Activated gamma-delta T cell treated with anti-CD3 and anti-CD28 coated beads, Interleukin-2, amount 50 U/mL, for 16 hours (primary cell): Measurements from ENCODE around the gene CLIP2.
"Not testable (repeated sequence)": the region's sequence is repeated elsewhere in the genome, so short reads cannot be mapped to it uniquely, and the experiment has no call there.

ENCODE experiments used
- DNase-seq: peaks from one replicate; pipeline ENCODE4 v3.0.0-alpha.2; 2020; ENCODE audit warnings: low read depth

The CLIP2 gene

DNA sequence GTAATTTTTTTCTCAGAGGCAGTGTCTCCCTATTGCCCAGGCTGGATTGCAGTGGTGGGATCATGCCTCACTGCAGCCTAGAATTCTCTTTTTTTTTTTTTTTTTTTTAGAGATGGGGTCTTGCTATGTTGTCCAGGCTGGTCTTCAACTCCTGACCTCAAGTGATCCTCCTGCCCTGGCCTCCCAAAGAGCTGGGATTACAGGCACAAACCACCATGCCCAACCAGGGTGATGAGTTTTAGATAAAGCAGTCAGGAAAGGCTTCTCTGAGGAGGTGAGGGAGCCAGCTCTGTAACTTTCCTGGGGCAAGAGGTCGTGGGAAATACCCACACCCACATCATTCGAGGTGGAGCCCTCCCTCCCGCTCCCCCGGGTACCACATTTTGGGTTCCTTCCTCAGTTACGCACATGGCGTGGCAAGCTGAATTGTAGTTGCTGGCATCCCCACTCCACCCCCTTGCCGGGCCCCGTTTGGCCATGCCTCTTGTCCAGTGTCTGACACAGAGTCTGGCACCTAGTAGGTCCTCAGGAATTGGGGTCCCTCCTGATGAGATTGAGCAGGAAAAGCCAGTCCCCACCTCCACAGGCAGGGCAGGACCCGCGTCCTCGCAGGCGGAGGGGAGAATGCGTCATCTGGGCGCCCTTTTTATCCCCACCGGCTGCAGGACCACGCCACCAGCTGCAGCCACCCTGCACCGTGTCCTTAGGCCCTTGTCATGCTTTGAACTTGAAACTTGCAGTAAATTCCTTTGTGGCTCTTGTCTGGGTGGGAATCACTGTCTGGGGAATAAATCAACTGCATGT, 43.4 kb downstream of the CLIP2 start:
- DNase-seq = no peak

DNA sequence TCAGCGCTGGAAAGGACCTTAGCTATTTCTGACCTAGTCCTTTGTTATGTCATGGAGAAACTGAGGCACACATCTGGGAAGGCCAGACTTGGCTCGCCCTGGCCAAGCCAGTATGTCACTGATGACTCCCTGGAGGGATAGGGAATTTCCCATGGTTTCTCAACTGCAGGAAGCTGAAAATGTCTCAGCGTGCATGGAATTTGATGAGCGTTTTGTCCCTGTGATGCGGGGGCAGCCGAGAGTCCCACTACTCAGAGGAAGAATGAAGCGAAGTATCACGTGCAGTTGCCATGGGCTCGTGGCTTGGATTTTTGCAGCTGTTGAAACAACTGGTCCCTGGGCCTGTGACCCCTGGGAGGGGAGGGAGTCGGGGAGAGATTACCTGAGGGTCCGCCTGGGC, 44.8 kb downstream of the CLIP2 start:
- DNase-seq = no peak

GRCh38 chr7:74337926-74338325, 48.7 kb downstream of the CLIP2 start:
- DNase-seq = no peak

DNA sequence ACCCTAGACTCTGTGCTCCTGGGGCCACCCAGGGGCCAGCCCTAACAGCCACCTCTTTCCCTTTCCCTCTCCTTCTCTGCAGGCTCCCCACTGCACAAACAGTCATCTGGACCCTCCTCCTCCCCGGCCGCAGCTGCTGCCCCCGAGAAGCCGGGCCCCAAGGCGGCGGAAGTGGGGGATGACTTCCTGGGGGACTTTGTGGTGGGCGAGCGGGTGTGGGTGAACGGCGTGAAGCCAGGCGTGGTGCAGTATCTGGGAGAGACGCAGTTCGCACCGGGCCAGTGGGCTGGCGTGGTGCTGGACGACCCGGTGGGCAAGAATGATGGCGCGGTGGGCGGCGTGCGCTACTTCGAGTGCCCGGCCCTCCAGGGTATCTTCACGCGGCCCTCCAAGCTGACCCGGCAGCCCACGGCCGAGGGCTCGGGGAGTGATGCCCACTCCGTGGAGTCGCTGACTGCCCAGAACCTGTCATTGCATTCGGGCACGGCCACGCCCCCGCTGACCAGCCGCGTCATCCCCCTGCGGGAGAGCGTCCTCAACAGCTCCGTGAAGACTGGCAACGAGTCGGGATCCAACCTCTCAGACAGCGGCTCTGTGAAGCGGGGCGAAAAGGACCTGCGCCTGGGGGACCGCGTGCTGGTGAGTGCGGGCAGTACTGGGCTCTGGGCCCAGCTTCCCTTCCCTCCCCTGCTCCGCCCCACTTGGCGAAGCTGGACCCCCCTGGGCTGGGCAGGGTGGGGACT, 49.3 kb downstream of the CLIP2 start:
- DNase-seq = no peak

GRCh38 chr7:74339648-74340047, 50.4 kb downstream of the CLIP2 start:
- DNase-seq = not testable (repeated sequence)

GRCh38 chr7:74343281-74344131, 54.3 kb downstream of the CLIP2 start:
- no peak for DNase-seq

DNA sequence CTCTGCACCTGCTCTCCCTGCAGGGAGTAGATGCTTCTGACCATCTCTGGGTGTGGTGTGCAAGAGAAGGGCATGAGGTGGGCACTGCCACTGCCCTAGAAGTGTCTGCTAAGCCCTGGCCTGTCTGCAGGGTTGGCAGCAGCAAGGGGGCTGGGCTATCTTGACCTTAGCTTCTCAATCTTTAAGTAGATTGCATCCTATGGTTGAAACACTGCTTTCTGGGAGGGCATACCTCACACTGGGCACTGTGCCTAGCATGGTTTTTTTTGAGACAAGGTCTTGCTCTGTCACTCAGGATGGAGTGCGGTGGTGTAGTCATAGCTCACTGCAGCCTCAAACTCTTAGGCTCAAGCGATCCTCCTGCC, 54.9 kb downstream of the CLIP2 start:
- DNase-seq = no peak

DNA sequence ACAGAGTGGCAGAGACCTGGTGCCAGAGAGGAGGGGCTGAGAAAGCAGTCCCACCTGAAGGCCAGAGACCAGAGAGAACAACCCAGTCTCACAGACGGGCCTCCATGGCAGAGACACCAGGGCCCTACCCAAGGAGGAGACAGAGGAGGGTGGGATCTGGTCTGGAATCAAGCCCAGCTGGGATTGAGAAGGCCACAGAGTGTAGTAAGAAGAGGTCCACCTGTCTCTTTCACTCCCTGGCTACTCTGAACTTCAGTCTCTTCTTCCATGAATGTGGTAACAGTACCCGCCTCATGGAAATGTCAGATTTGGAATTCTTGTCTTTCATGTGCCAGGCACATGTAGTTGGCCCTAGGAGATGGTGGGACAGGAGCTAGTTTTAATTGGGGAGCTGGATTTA, 55.6 kb downstream of the CLIP2 start:
- DNase-seq = no peak

- no peak for DNase-seq
Observed at GRCh38 chr7:74345970-74346369, 56.8 kb downstream of the CLIP2 start.

GRCh38 chr7:74349621-74350020, 60.4 kb downstream of the CLIP2 start:
- no peak for DNase-seq

- DNase-seq = no peak
Observed at GRCh38 chr7:74350751-74351150, 61.5 kb downstream of the CLIP2 start.

DNA sequence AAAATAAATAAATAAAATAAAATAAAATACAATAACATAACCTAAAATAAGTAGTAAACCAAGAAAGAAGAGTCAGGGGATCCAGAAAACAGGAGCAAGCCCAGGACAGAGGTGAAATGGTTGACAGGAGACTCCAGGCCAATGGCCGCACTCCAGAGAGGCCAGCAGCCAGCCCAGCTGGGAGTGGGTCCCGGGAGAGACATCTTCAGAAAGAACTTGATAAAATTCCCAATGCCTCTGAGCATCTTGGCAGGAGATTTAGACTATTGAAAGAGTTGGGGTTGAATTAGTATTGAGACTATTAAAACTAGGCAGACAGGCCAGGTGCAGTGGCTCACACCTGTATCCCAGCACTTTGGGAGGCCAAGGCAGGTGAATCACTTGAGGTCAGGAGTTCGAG, 62.6 kb downstream of the CLIP2 start:
- DNase-seq = no peak

DNA sequence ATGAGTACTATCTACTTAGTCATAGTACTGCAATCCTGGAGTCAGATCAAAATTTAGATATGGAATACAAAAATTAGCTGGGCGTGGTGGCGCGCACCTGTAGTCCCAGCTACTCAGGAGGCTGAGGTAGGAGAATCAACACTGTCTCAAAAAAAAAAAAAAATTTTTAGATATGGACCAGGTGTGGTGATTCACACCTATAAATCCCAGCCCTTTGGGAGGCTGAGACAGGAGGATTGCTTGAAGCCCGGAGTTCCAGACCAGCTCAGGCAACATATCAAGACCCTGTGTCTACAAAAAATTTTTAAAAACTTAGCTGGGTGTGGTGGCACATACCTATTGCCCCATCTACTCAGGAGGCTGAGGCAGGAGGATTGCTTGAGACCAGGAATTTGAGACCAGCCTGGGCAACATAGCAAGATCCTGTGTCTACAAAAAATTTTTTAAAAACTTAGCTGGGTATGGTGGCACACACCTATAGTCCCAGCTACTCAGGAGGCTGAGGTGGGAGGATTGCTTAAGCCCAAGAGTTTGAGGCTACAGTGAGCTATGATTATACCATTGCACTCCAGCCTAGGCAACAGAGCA, 63.4 kb downstream of the CLIP2 start:
- DNase-seq = not testable (repeated sequence)

DNA sequence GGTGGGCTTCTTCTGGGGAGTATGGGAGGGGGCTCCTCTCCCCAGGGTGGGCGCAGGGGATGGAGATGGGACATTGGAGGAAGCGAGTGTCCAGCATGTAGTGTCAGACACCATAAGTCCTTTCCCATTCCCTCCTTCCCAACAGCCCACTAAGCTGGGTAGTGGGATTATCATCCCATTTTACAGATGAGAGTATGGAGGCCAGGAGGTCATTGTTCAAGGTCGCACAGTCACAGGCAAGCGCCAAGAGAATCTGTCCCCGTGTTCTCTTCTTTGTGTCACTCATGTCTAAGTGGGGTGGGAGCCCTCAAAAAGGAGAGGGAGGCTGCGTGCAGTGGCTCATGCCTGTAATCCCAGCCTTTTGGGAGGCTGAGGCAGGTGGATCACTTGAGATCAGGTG, 64.8 kb downstream of the CLIP2 start:
- DNase-seq = no peak

GRCh38 chr7:74355091-74355490, 65.9 kb downstream of the CLIP2 start:
- no peak for DNase-seq

DNA sequence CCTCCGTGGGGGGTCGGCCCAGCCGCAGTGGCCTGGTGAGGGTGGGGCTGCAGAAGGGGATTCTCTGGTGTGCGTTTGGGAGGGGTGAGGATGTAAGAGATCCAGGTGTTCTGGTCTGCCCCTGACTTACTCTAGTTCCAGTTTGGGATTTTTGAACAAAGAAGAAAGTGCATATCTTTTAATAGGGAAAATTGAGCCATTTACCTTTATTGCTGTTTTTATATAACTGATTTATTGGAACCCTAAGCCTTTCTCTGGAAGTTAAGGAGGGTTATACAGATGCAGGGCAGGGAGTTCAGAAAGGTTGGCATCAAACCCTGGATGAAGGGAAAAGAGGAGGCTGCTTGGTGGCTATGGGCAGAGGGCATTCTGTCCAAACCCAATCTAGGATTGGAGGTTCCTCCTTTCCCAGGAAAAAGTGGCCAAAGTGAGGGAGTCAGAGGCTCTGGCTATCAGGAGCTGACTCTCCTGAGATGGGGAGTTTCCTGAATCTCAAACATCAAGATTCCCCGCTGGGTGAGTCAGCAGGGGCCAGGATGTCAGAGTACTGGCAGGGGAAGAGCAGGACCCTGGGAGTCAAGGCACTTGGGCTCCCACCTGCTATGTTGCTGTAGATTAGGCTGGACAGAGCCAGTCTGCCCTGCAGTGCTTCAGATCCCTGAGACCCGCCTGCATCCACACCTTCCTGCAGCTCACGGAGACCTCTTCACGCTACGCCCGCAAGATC, 67.5 kb downstream of the CLIP2 start:
- no peak for DNase-seq

DNA sequence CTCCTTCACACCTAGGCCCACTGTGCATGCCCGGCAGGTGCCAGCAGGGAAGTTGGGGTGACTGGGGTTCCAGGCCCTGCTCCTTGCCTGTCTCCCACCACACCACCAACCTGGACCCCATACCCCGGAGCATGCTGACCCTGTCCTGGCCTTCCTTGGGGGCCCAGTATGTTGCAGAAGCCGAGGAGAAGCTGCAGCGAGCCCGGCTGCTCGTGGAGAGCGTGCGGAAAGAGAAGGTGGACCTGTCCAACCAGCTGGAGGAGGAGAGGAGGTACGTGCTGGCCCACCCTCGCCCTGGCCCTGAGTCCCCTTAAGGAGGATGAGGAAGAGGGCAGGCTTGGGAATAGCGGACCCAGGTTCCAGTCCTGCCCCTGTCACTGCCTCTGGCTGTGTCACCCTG, 70.8 kb downstream of the CLIP2 start:
- DNase-seq = no peak

DNA sequence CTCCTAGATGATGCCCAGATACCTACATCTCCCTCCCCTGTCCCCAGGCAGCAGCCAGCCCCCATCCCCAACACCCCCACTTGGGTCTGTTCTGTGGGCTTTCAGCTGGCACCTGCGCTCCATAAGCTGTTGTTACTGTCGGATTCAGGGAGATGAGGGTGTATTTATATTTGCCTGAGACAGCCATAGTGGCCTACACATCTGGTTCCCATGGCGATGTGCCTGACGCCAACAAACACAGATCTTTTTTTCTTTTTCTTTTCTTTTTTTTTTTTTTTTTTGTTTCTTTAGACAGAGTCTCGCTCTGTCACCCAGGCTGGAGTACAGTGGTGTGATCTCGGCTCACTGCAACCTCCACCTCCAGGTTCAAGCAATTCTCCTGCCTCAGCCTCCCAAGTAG, 73.1 kb downstream of the CLIP2 start:
- no peak for DNase-seq

- no peak for DNase-seq
Observed at GRCh38 chr7:74364061-74364460, 74.9 kb downstream of the CLIP2 start.

GRCh38 chr7:74365322-74366022, 76.3 kb downstream of the CLIP2 start:
- DNase-seq = no peak
